Fibroblast of peridontal ligament (primary cell): Measurements from ENCODE around the gene KRTAP4-4.
"Not testable (repeated sequence)": the region's sequence is repeated elsewhere in the genome, so short reads cannot be mapped to it uniquely, and the experiment has no call there.

ENCODE experiments used
- DNase-seq: peaks from one replicate; pipeline ENCODE4 v3.0.0-alpha.2; 2010; ENCODE audit errors: extremely low read depth

KRTAP4-4 gene

DNA sequence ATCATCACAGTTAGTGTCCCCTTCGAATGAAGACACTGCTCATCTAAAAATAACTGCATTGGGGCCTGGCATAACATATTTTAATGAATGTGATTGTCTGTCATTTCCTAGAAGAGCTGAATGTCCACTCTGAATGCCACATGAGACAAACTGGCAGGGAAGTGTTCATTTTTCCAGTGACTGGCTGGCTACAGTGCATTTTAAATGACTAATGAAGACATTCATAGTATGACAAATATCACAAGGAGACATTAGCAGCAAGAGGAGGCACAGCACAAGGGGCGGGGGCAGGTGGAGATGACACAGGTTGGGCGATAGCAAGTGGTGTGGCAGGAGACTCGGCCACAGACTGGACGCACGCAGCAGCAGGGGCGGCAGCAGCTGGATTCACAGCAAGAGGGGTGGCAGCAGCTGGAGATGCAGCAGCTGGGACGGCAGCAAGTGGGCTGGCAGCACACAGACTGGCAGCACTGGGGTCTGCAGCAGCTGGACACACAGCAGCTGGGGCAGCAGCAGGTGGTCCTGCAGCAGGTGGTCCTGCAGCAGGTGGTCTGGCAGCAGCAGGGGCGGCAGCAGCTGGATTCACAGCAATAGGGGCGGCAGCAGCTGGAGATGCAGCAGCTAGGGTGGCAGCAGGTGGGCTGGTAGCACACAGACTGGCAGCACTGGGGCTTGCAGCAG is 11.4 kb downstream of the KRTAP4-4 start:
- not testable (repeated sequence) for DNase-seq

DNA sequence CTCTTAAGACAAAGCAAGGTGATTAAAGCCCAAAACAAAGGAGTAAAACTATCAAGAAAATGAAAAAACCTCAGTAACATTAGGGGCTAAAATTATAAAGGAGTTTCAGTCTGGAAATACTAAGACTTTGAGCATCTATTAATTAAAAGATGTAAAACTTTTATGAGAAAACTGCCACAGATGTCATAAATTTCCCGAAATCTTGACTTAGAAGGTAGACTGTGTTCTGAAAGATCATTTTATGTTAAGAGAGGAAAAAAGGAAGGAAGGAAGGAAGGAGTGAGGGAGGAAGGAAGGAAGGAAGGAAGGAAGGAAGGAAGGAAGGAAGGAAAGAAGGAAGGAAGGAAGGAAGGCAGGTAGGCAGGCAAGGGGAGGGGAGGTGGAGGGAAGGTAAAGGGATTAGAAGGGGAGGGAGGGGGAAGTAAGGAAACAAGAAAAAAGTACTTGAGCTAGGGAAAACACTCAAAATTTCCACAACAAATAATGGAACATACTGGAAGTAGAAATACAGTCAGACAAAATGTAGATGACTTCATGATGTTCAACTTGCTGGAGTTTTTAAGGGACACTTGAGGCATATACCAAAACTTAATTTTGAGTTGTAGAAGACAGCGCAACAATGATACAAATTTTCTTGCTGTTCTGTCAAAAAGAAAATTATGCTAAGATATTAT is 12.9 kb downstream of the KRTAP4-4 start:
- no peak for DNase-seq

DNA sequence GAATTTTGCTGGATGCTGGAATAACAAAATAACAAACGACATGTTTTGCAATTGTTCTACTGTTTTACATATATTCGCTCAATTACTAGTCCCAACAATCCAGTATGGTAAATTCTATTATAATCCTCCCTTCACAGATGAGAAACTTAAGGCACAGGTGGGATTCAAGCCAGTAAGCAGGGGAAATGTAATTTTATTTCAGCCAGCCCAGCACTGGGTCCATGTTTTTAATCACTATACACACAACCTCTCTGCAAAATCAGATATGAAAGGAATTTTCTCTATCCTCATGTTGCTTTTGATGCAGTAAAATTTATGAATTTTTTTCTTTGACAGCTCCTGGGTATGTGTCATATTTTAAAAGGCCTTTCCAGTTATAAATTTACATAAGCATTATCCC is 15.3 kb downstream of the KRTAP4-4 start:
- DNase-seq, result no peak

DNA sequence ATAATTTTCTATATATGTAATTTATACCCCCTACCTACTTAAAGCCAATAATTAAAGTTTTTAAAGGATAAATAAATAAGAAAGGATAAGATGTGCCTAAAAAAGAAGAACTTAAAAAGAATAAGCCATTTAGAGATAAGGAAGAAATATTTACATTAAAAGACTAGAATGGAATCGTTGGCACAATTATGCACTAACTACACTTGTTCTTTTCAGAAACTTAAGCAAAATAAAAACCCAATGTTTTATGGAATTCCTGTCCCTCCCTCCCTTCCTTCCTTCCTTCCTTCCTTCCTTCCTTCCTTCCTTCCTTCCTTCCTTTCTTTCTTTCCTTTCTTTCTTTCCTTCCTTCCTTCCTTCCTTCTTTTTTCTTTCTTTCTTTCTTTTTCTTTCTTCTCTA is 15.7 kb downstream of the KRTAP4-4 start:
- DNase-seq, result no peak

DNA sequence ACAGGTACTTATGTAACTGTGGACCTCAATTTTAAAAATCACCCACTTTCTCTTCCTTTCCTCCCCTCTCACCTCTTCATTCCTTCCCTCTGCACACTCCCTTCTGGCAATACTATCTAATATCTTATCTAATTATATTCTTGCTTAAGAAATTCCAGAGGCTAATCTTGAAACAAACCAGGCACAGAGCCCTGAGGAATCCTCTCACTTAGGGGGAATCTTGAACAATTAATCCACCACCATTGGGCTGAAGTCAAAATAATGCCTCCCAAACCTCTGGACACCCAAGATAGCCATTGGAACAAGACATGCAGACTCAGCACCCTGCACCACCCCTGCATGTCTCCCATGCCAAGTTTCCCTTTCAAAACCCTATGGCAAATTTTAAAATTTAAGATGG is 19.2 kb downstream of the KRTAP4-4 start:
- no peak for DNase-seq

DNA sequence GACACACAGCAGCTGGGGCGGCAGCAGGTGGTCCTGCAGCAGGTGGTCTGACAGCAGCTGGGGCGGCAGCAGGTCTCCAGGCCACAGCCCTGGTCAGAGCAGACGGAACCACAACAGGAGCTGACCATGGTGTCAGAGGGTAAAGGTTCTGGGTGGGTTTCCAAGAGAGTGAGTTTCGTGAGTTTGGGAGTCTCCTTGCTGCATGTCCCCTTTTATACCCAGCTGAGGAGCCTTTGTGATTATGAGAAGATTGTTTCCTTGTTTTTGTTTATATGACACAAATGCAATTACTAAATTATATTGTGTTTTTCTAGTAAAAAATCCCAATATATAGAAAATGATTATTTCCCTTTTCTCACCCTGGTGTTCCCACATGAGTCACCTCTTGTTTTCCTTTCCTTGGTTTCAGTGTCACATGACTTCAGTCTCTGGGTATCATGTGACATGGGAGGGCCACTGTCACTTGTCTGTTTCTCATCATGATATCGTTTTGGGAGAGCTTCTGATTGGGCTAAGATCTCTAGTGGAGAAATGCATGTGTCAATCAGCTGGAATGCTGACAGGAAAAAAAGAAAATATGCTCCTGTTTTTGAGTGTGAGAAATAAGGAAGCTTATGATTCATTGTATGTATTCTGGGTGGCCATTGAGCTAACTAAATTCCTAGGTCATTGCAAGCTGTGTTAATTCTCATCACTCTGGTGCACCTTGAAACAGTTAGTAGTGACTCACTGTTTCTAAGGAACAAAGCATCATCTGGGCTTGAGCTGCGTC is 20.0 kb downstream of the KRTAP4-4 start, which contains the start of gene KRTAP4-6:
KRTAP4-6 (minus strand) TSS at position 185 of the 772 bp plus-strand sequence; CDS start at position 128, 57 bp downstream.
- DNase-seq, result peak; percentile 76

DNA sequence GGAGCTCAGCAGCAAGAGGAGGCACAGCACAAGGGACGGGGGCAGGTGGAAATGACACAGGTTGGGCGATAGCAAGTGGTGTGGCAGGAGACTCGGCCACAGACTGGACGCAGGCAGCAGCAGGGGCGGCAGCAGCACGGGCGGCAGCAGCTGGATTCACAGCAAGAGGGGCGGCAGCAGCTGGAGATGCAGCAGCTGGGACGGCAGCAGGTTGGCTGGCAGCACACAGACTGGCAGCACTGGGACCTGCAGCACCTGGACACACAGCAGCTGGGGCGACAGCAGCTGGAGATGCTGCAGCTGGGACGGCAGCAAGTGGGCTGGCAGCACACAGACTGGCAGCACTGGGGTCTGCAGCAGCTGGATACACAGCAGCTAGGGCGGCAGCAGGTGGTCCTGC is 20.7 kb downstream of the KRTAP4-4 start:
- DNase-seq, result not testable (repeated sequence)

DNA sequence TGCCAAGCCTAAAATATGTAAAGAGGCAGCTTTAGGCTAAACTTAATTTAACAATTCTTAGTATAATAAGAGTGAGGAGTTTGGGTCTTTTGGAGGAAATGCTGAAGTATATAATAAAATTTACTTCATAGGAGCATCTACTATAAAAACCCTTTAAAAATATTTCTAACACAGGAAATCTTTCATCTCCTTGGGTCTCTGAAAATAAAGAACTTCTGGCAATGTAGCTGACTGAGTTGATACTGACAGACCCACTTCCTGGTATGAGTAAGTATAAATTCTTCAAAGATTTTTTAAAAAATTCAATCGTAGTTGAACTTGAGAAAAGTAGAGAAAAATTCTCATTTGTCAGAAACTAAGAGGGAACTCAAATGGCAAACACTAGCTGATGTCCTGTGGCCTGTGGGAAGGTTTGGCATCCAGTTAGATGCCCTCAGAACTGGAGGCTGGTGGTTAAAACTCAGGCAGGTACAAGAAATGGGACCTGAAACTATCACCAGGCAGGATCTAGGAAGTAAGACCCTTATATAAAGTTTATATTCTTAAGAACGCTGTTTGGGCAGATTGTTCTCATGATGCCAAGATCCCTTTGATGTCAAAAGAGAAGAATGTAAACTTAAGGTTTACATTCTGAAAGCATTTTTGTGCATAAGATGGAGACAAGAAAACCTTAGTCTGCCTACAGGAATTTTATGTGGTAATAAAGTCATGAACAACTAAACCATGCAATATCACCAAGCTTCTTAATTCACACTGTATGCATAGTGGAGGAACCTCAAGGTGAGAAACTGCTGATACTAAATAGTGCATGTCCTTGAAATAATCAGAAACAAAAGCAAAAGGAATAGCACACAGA is 26.4 kb downstream of the KRTAP4-4 start:
- no peak for DNase-seq

DNA sequence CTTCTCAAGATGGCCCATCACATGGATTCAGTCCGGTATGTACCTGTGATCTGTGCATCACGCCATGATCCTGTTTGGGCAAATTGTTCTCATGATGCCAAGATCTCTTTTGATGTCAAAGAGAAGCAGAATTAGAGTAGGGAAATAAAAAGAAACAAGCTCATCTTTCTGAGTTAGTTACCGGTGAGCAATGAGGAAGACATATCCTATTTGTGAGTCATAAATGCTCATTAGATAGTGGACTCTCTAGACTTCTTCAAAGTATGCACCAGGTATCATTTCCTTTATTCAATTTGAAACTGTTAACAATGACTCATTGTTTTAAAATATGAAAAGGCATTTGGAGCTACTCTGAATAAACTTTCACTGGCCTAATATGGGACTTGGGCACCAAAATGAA is 28.6 kb downstream of the KRTAP4-4 start:
- no peak for DNase-seq

DNA sequence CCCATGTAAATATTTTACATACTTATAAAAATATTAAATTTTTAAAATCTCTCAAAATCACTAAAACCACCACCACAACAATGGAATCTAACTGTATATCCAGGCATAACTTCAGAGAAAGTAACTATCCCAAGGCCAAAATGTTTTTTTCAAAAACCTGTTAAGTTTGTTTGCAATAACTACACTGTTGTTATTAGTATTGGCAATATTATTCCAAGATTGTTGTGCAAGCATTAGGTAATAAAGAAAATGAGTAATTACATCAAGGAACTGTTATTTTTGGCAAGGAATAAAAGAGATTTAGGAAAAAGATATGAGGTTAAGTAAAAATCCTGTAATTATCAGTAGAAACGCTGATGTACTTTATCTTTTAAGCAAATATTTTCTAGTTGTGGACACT is 33.2 kb downstream of the KRTAP4-4 start:
- DNase-seq, result no peak

DNA sequence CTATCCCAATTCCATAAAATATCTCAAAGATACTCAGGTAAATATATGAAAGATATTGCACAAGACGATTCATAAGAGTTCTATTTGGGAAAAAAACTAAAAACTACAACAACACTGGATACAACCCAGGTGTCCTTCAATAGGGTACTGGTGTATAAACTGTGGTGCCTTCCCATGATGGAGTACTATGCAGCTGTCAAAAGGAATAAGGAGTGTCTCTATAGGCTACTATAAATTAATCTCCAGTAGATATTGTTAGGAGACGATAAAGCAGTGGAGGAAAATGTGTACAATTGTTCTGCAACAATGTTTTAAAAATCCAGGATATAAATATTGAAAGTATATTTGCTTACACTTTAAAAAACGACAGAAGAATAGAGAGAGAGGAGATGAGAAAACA is 34.1 kb downstream of the KRTAP4-4 start:
- DNase-seq, result no peak

DNA sequence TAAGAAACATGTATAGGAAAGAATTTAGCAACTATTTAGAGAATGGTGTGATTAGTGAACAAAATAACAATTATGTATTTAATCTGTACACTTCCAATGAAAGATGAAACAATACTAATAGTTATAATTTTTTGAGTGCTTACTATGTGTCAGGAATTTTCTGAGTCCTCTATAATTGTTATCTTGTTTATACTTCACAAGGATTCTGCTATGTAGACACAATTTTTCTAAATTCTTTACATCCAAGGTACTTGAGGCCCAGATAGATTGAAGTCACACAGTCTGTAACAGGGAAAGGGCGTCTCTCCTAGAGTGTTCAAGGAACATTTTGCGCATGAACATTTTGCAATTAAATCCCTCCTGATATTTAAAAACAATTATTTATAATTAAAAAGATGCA is 35.5 kb downstream of the KRTAP4-4 start:
- DNase-seq, result no peak

DNA sequence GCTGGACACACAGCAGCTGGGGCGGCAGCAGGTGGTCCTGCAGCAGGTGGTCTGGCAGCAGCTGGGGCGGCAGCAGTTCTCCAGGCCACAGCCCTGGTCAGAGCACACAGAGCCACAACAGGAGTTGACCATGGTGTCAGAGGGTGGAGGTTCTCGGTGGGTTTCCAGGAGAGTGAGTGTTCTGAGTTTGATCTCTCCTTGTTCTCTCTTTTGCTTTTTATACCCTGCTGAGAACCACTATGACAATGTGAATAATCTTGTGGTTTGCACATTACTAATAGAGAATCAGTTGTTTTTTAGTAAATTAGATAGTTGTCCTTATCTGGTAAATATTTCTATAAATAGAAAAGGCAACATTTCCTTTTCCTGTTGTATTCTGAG is 36.6 kb downstream of the KRTAP4-4 start, which contains the start of gene KRTAP4-12:
KRTAP4-12 (minus strand) TSS at position 192 of the 381 bp plus-strand sequence; CDS start at position 132, 60 bp downstream.
- DNase-seq, result not testable (repeated sequence)

DNA sequence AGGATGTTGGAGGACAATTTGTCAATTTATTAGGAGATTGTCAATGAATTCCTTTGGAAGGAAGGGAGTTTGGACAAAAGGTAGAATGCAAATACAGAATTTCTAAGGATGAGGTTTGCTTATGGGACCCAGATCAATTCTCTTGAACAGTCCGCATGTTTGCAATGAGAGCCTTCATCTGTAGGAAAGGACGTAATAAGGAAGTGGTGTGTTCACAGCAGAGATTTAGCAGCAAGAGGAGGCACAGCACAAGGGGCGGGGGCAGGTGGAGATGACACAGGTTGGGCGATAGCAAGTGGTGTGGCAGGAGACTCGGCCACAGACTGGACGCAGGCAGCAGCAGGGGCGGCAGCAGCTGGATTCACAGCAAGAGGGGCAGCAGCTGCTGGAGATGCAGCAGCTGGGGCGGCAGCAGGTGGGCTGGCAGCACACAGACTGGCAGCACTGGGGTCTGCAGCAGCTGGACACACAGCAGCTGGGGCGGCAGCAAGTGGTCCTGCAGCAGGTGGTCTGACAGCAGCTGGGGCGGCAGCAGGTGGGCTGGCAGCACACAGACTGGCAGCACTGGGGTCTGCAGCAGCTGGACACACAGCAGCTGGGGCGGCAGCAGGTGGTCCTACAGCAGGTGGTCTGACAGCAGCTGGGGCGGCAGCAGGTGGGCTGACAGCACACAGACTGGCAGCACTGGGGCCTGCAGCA is 37.1 kb downstream of the KRTAP4-4 start:
- DNase-seq, result not testable (repeated sequence)

DNA sequence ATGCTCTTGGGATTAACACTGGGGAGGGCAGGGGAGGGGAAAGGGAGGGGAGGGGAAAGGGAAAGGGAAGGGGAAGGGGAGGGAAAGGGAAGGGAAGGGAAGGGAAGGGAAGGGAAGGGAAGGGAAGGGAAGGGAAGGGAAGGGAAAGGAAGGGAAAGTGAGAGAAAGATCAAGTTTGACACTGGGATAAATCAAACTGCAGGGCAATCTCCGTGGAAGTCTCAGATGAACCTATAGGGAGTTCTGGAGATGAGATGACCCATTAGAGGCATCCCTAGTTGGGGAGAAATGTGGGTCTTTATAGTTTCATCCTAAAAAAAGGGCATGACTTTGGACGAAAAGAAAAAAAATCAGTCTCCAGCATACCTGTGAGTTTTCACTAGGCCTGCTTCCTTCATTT is 38.8 kb downstream of the KRTAP4-4 start:
- no peak for DNase-seq

DNA sequence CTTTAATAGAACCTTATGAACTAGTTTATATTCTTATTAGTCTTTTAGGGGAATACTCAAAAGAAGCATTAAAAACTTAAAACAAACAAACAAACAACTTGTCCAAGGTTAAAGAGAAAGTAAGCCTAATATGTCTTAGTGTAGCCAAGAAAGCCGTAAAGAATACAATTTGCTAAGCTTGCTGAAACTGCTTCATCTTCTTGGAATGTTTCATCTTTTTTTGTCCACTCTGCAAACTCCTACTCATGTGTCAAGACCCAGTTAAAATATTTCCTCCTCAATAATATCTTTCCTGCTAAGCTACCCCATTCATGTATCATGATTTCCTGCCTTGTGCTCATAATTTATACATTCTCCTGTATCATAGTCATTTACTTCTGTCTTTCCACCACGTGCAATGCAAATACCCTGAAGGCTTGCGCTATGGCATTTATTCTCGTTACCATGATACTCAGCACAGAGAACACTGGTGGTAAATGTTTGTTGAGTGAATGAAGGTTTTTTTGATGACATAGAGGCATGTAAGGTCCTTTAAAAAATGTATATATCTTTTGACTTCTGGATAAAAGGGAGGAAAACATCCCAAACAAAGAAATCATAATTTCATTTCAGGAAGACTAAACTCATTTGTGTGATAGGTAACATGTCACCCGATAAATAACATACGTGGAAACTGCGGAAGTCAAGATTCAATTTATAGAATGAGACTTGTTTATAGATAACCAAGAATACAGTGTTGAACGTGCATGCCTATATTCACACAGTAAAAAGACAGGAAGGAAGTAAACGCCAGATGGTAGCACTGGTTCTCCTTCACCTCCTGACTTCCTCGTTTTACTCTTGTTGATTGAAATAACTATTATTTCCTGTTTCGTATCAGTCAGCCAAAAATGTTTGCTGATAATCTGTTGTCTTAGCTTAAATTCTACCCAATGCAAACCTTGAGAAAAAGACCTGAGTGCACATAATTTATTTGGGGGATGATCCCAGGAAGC is 40.6 kb downstream of the KRTAP4-4 start:
- DNase-seq, result not testable (repeated sequence)

DNA sequence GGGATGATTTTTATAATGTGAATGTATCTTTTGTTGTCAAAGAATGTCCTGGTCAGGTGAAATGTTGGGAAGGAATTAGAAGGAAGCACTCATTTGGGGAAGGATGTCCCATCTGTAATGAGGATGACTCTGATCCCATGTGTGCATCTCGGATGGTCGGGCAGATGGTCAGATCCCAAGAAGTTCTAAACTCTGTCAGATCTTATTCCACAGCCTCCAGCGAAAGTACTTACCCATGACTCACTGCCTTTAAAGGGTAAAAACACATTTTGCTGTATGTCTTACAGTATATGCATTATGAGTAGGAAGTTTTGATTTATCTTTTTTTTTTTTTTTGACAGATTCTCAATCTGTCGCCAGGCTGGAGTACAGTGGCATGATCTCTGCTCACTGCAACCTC is 41.8 kb downstream of the KRTAP4-4 start:
- DNase-seq, result no peak

DNA sequence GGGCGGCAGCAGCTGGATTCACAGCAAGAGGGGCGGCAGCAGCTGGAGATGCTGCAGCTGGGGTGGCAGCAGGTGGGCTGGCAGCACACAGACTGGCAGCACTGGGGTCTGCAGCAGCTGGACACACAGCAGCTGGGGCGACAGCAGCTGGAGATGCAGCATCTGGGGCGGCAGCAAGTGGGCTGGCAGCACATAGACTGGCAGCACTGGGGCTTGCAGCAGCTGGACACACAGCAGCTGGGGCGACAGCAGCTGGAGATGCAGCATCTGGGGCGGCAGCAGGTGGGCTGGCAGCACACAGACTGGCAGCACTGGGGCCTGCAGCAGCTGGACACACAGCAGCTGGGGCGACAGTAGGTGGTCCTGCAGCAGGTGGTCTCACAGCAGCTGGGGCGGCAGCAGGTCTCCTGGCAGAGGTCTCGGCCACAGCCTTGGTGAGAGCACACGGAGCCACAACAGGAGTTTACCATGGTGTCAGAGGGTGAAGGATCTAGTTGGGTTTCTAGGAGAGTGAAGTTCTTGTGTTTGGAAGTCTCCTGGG is 42.6 kb downstream of the KRTAP4-4 start, which contains the start of gene KRTAP4-11:
KRTAP4-11 (minus strand) TSS at position 528 of the 541 bp plus-strand sequence; CDS start at position 470, 58 bp downstream.
- not testable (repeated sequence) for DNase-seq

DNA sequence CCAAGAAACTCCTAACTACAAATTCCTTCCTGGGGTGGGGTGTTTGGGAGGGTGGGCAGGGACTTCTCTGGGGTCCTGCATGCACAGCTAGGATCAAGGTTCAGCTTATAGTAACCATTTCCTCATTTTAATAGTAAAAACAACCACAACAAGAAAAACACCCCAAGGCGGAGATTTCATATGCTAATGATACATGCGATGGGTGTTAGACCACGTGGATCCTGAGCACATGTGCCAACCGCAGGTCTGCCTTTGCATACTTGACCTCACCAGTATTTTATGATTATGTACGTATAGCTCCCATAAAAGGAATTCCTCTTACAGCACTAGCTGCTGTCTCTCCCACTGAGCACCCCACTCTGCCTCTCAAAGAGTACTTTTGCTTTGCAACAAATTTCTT is 44.3 kb downstream of the KRTAP4-4 start:
- DNase-seq, result no peak
